GM18526 (cell line): ENCODE data around the gene MACROD2.

Source experiments
- POLR2A ChIP-seq: IDR thresholded peaks from 3 replicates; pipeline ENCODE4 v1.6.1; 2011; ENCODE audit not compliant: insufficient read length; ENCODE audit errors: extremely low read depth

MACROD2 gene

DNA sequence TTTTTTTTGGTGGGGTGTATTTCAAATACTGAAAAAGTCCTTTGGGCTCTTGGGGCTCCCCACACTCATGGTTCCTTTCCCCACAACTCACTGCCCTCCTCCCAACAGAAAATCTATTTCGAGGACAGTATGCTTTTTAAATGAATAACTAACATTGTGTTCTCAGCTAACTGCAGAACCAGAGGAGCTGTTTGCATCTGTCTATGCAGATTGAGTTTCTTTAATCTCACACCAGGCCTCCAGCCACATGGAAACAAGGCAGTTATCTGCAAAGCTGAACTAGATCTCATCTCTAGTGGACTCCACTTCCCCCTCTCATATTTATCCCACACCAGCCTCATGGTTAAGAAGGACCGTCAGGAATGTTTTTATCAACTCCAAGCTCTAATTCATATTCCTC lies 1622.8 kb downstream of the MACROD2 start:
- no peak for TF ChIP-seq POLR2A

DNA sequence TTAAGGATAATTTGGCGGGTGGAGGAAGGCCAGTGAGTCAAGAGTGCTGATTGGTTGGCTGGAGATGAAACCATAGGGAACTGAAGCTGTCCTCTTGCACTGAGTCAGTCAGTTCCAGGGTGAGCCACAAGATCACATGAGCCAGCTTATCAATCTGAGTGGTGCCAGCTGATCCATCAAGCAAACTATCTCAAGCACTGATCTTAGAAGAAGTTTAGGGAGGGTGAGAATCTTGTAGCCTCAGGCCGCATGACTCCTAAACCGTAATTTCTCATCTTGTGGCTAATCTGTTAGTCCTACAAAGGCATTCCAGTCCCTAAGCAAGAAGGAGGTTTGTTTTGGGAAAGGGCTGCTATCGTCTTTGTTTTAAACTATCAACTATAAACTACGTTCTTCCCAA lies 1623.6 kb downstream of the MACROD2 start:
- TF ChIP-seq POLR2A, result no peak

DNA sequence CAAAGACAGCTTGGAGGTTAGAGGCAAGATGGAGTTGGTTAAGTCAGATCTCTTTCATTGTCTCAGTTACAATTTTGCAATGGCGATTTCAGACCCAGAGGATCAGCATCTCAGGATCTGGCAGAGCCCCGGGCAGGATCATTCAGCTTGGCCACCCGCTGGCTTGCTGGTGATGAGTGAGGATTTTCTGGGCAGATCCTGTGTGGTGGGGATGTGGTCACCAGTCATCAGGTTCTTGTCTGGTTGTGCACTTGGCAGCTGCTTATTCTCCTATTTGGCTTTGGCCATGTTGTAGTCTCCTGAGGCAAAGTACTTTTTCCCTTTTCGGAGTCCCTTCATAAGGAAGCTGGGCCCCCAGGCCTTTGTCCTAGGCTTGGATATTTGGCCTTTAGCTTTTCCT lies 1624.0 kb downstream of the MACROD2 start:
- no peak for TF ChIP-seq POLR2A

DNA sequence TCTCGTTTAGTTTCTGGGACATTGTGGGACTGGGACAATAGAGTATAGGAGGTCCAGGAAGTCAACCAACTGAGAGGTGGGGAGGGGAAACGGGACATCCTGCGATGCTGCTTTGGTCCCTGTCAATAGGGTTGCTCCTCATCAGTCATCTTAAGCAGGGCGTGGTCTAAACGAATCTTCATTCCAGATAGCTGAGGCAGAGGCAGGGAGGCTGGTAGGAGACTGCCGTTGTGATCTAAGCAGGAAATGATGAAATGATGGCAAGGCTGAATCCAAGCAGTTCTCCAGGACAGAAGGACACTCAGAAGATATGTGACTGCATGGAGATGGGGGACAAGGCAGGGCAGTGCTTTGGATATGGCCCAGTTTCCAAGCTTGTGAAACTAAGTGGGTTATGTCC lies 1624.5 kb downstream of the MACROD2 start:
- TF ChIP-seq POLR2A, result no peak

- TF ChIP-seq POLR2A, result no peak
These were observed 1627.1 kb downstream of the MACROD2 start for GRCh38 chr20:15622368-15622767.

DNA sequence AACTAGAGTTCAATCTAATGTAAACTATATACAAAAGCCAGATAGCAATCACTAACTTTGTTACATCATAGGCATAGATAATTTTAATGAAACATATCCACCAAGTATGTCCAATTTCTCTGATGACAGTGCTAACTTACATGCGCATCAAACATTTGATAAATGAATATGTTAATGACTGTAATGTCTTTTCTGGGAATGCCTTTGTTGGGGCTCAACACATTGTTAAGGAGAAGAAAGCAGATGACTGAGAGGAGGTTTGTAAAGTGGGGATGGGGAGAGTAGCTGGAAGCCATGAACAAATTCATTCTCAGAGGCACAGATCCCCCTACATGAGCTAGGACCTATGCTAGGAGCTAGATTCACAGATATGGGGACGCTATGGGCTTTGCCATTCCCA lies 1627.9 kb downstream of the MACROD2 start:
- TF ChIP-seq POLR2A, result no peak

GRCh38 chr20:15625981-15626380 lies 1630.7 kb downstream of the MACROD2 start:
- TF ChIP-seq POLR2A, result no peak

- no peak for TF ChIP-seq POLR2A
These were observed 1631.8 kb downstream of the MACROD2 start for GRCh38 chr20:15627089-15627488.

GRCh38 chr20:15627501-15627903 lies 1632.2 kb downstream of the MACROD2 start:
- no peak for TF ChIP-seq POLR2A

- TF ChIP-seq POLR2A, result no peak
These were observed 1633.6 kb downstream of the MACROD2 start for GRCh38 chr20:15628851-15629353.

DNA sequence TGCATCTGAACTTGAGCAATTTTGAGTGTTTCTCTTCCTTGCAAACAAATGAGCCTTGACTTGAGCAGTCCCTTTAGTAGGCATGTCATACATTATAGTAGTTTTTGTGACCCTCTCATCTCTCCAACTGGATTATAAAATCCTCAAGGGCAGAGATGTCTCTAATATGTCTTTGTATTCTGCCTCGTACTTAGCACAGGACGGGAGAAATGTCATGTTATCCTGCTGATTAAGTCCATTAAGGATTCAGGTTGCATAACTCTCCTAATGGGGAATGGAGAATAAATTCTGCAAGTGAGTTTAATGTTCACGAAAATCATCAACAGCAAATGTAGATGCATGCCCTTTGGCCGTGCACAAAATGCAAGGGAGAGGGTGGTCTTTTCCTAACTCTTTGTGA lies 1635.0 kb downstream of the MACROD2 start:
- TF ChIP-seq POLR2A, result no peak

GRCh38 chr20:15632680-15633079 lies 1637.4 kb downstream of the MACROD2 start:
- TF ChIP-seq POLR2A, result no peak

GRCh38 chr20:15634102-15634501 lies 1638.8 kb downstream of the MACROD2 start:
- TF ChIP-seq POLR2A, result no peak

GRCh38 chr20:15637546-15637945 lies 1642.2 kb downstream of the MACROD2 start:
- no peak for TF ChIP-seq POLR2A

DNA sequence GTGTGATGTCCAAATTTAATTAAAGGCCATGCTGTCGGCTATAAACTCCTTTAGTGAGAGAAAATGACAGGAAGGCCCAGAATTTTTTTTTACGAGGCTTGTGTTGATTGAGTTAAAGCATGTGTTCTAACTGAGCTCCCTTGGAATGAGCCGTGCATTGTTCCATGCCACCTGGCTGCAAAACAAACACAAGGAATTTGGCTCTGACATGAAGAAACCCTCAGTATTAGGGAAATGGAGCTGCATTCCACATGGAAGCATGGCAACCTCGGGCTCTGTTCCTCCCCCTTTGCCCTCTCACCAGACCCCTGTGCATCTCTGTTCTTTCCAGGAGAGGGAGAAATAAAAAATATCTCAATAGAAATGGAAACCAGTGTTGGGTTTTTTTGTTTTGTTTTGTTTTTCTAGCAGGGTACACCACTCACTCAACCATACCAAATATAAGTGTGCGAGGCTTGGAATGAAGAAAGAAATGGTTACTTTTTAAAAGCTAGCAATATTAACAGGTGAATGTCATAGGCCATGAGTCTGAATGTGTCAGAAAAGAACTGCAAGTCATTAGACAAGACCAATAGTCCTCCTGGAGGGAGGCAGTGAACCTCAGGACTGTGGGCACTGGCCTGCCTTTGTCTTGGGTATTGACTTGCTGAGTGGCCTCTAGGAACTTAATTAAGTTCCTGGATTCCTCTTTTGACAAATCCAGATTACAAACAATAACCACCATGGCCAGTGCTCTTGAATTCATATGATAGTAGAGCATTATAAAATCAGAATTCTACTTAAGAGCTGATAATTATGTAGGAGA lies 1642.8 kb downstream of the MACROD2 start:
- TF ChIP-seq POLR2A, result no peak

- no peak for TF ChIP-seq POLR2A
These were observed 1643.5 kb downstream of the MACROD2 start for GRCh38 chr20:15638816-15639215.

- no peak for TF ChIP-seq POLR2A
These were observed 1644.5 kb downstream of the MACROD2 start for GRCh38 chr20:15639839-15640238.
